Neutrophil (primary cell): ENCODE measurements around the gene REXO4.

Source experiments
- H3K27ac ChIP-seq: fragments of 200-600 bp; sonication (generic); 2 replicates; pipeline ENCODE4 v1.5.1; 2016; ENCODE audit warnings: mild to moderate bottlenecking, moderate library complexity
- H3K27me3 ChIP-seq: fragments of 200-600 bp; sonication (generic); 2 replicates; pipeline ENCODE4 v1.6.0; 2016; ENCODE audit warnings: mild to moderate bottlenecking
- H3K36me3 ChIP-seq: fragments of 200-600 bp; sonication (generic); 2 replicates; pipeline ENCODE4 v1.5.1; 2017
- H3K4me1 ChIP-seq, 2 experiments: fragments of 200-600 bp in 1 of 2; sonication (generic) in 1 of 2; 1 replicate in 1 of 2; 2 replicates in 1 of 2; pipeline versions ENCODE4 v1.5.1 to v1.6.1; 2013 to 2016; ENCODE audit warnings: low read depth in 1 of 2, low read length in 1 of 2, mild to moderate bottlenecking in 1 of 2, moderate library complexity in 1 of 2; ENCODE audit not compliant: control insufficient read depth in 1 of 2, insufficient read depth in 1 of 2
- H3K4me3 ChIP-seq, 2 experiments: fragments of 200-600 bp in 1 of 2; sonication (generic) in 1 of 2; 1 replicate in 1 of 2; 2 replicates in 1 of 2; pipeline ENCODE4 v1.5.1; 2013 to 2016; ENCODE audit warnings: low read depth in 1 of 2, low read length in 1 of 2, mild to moderate bottlenecking in 1 of 2, moderate library complexity in 1 of 2
- H3K9me3 ChIP-seq: fragments of 200-600 bp; sonication (generic); 2 replicates; pipeline ENCODE4 v1.5.1; 2016
- TF ChIP-seq, protein P1 (sequence below): fragments of 200-600 bp; sonication (generic); IDR thresholded peaks from 2 replicates; pipeline ENCODE4 v1.5.1; 2016; ENCODE audit warnings: antibody characterized with exemption

REXO4 gene

DNA sequence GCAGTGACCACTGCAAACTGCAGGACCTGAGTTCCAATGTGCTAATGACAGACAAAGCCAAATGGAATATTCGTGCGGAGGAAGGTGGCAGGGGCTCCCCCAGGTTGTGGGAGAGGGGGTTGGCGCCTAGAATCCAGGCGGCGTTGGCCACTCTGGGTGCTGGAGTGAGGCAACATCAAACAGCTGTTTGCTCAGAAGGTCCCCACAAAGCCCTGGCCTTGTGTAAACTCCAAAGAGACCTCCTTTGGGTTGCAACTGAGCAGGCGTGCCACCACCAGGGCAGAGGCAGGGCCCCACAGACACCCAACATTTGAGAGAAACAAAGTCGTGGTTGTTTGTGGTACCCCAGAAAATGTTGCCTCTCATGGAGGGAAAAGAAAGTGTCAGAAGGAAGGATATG lies 27.1 kb downstream of the REXO4 start:
- no peaks in the 10 kb centered on the region for H3K9me3 ChIP-seq
- H3K4me3 ChIP-seq, result no peak overlapping the region
- H3K27me3 ChIP-seq, result peaks cover 15% of the 10 kb centered on the region
- no peak overlapping the region for H3K27ac ChIP-seq
- H3K36me3 ChIP-seq, result no peaks in the 10 kb centered on the region
- H3K4me1 ChIP-seq, result no peaks in the 10 kb centered on the region
- TF ChIP-seq, protein P1, sequence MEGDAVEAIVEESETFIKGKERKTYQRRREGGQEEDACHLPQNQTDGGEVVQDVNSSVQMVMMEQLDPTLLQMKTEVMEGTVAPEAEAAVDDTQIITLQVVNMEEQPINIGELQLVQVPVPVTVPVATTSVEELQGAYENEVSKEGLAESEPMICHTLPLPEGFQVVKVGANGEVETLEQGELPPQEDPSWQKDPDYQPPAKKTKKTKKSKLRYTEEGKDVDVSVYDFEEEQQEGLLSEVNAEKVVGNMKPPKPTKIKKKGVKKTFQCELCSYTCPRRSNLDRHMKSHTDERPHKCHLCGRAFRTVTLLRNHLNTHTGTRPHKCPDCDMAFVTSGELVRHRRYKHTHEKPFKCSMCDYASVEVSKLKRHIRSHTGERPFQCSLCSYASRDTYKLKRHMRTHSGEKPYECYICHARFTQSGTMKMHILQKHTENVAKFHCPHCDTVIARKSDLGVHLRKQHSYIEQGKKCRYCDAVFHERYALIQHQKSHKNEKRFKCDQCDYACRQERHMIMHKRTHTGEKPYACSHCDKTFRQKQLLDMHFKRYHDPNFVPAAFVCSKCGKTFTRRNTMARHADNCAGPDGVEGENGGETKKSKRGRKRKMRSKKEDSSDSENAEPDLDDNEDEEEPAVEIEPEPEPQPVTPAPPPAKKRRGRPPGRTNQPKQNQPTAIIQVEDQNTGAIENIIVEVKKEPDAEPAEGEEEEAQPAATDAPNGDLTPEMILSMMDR, result no peak

- no peak overlapping the region for H3K27ac ChIP-seq
- H3K4me1 ChIP-seq, result no peaks in the 10 kb centered on the region
- TF ChIP-seq, protein P1, result no peak
- no peak overlapping the region for H3K4me3 ChIP-seq
- no peaks in the 10 kb centered on the region for H3K36me3 ChIP-seq
- H3K27me3 ChIP-seq, result peaks cover 9% of the 10 kb centered on the region
- H3K9me3 ChIP-seq, result no peaks in the 10 kb centered on the region
These were observed 28.2 kb downstream of the REXO4 start for GRCh38 chr9:133389562-133389961.

GRCh38 chr9:133389025-133389557 lies 28.7 kb downstream of the REXO4 start:
- H3K9me3 ChIP-seq, result no peaks in the 10 kb centered on the region
- no peaks in the 10 kb centered on the region for H3K36me3 ChIP-seq
- TF ChIP-seq, protein P1, result no peak
- H3K27me3 ChIP-seq, result peaks cover 5% of the 10 kb centered on the region
- H3K4me3 ChIP-seq, result no peak overlapping the region
- H3K27ac ChIP-seq, result no peak overlapping the region
- no peaks in the 10 kb centered on the region for H3K4me1 ChIP-seq

- H3K4me3 ChIP-seq, result no peak overlapping the region
- H3K27ac ChIP-seq, result no peak overlapping the region
- H3K9me3 ChIP-seq, result no peaks in the 10 kb centered on the region
- TF ChIP-seq, protein P1, result no peak
- H3K4me1 ChIP-seq, result no peaks in the 10 kb centered on the region
- no peaks in the 10 kb centered on the region for H3K36me3 ChIP-seq
- no peaks in the 10 kb centered on the region for H3K27me3 ChIP-seq
These were observed 30.1 kb downstream of the REXO4 start for GRCh38 chr9:133387680-133388079.

GRCh38 chr9:133386338-133386737 lies 31.5 kb downstream of the REXO4 start:
- no peak overlapping the region for H3K4me3 ChIP-seq
- TF ChIP-seq, protein P1, result no peak
- H3K27me3 ChIP-seq, result no peaks in the 10 kb centered on the region

GRCh38 chr9:133385452-133385851 lies 32.4 kb downstream of the REXO4 start:
- TF ChIP-seq, protein P1, result no peak
- Histone ChIP-seq H3K4me3 (no peak overlapping the region), H3K4me1 (no peaks in the 10 kb centered on the region)

More at GRCh38 chr9:133386338-133386737, 31.5 kb downstream of the REXO4 start:
- H3K9me3 ChIP-seq, result no peaks in the 10 kb centered on the region
- H3K36me3 ChIP-seq, result no peaks in the 10 kb centered on the region
- H3K4me1 ChIP-seq, result no peaks in the 10 kb centered on the region
- H3K27ac ChIP-seq, result no peak overlapping the region

More at GRCh38 chr9:133385452-133385851, 32.4 kb downstream of the REXO4 start:
- Histone ChIP-seq H3K36me3 (no peaks in the 10 kb centered on the region), H3K27me3 (no peaks in the 10 kb centered on the region), H3K9me3 (no peaks in the 10 kb centered on the region), H3K27ac (no peak overlapping the region)
